ENCODE measurements around the gene SNRK. TPM values are rescaled to one million over a fixed set of nuclear protein-coding genes. Genes with fewer than 3 reads are reported as not detected.

SNRK gene
- total and polyA plus RNA-seq, 5 donors from 2014 or later, result 40.7 to 158 (median 49.5) TPM

DNA sequence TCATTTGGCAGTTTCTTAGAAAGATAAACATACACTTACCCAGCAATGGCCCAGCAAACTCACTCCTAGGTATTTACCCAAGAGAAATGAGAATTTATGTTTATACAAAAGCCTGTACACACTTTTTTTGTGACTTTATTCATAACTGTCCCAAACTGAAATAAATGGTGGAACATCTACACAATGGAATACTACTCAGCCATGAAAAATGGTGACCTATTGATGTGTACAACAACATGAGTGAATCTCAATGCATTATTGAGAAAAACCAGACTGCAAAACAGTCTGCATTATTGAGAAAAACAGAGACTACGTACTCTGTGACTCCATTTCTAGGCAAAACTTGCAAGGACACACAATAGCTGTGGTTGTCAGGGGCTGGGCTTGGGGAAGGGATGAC is 37.2 kb downstream of the SNRK start:
- H3K4me3 ChIP-seq (ENCODE audit: low read depth, low read length), result no peak overlapping the region
- peaks cover 18% of the 10 kb centered on the region for H3K36me3 ChIP-seq (ENCODE audit: control insufficient read depth, insufficient read depth, low read length)
- ATAC-seq (ENCODE audit: low read depth in 2 of 2) (no peak), DNase-seq (no peak)
- H3K4me1 ChIP-seq (ENCODE audit: control insufficient read depth, insufficient read depth, low read length, poor library complexity, severe bottlenecking), result peaks cover 53% of the 10 kb centered on the region
- peaks cover 26% of the 10 kb centered on the region for H3K36me3 Mint-ChIP-seq
- peak overlapping the region; percentile 29 for H3K27ac ChIP-seq (ENCODE audit: insufficient read depth, low read length, poor library complexity, severe bottlenecking)
- H3K9me3 Mint-ChIP-seq, result peaks cover 0 to 1% (median 0%) of the 10 kb centered on the region in 7 donors
- peaks cover 60 to 95% (median 68%) of the 10 kb centered on the region in 4 donors for H3K4me1 Mint-ChIP-seq
- H3K27me3 ChIP-seq (ENCODE audit: control insufficient read depth, insufficient read depth, low read length), result no peaks in the 10 kb centered on the region
- no peak overlapping the region for H3K4me3 Mint-ChIP-seq
- H3K27ac Mint-ChIP-seq, result peak overlapping the region in 1 of 3 donors; percentile 34
- H3K9me3 ChIP-seq (ENCODE audit: control insufficient read depth in 2 of 2, low read length in 2 of 2), result no peaks in the 10 kb centered on the region
- H3K27me3 Mint-ChIP-seq, result no peaks in the 10 kb centered on the region

DNA sequence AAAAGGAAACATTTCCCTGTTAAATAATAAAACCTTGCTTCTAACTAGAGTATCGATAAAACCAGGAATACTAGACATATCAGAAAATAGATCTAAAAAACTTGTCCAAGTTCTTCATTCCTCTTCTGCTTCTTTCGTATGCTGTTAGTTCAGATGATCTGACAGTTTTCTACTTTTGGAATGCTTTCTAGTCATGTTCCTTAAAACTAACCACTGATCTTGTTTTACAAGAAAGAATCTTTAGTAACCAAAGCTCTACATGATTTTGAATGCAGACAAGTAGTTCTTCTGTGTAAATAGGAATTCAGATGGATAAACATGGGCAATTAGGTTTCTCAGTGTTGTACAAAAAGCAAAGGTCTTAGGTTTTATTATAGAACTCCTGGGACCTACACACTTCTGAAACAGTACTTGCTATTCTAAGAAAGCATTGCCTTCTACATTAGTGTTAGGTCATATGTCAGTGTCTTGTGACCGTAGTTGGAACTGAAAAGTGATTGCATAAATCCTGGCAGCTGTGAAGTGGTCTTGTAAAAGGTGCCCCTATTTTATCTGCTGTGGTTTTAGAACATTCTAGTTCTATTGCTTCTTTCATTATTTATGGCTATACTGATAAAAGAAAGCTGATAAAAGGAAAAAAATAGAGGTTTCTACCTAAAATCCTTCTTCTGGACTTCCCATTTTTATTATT is 40.7 kb downstream of the SNRK start:
- DNase-seq (no peak), ATAC-seq (ENCODE audit: low read depth in 2 of 2) (no peak)
- Mint-ChIP-seq H3K4me3 (peak overlapping the region; percentile 55 to 76 (median 60)), H3K9me3 (peaks cover 0 to 1% (median 0%) of the 10 kb centered on the region in 7 donors), H3K36me3 (peaks cover 15% of the 10 kb centered on the region), H3K4me1 (peaks cover 59 to 91% (median 69%) of the 10 kb centered on the region in 4 donors), H3K27ac (peak overlapping the region; percentile 70 to 87 (median 86)), H3K27me3 (no peaks in the 10 kb centered on the region)
- Histone ChIP-seq H3K4me3 (ENCODE audit: low read depth, low read length) (peak overlapping the region; percentile 46), H3K27ac (ENCODE audit: insufficient read depth, low read length, poor library complexity, severe bottlenecking) (peak overlapping the region; percentile 38), H3K36me3 (ENCODE audit: control insufficient read depth, insufficient read depth, low read length) (peaks cover 10% of the 10 kb centered on the region), H3K27me3 (ENCODE audit: control insufficient read depth, insufficient read depth, low read length) (no peaks in the 10 kb centered on the region), H3K4me1 (ENCODE audit: control insufficient read depth, insufficient read depth, low read length, poor library complexity, severe bottlenecking) (peaks cover 54% of the 10 kb centered on the region), H3K9me3 (ENCODE audit: control insufficient read depth in 2 of 2, low read length in 2 of 2) (no peaks in the 10 kb centered on the region)

- Histone ChIP-seq H3K27me3 (ENCODE audit: control insufficient read depth, insufficient read depth, low read length) (no peaks in the 10 kb centered on the region), H3K4me3 (ENCODE audit: low read depth, low read length) (peak overlapping the region; percentile 46), H3K9me3 (ENCODE audit: control insufficient read depth in 2 of 2, low read length in 2 of 2) (no peaks in the 10 kb centered on the region), H3K36me3 (ENCODE audit: control insufficient read depth, insufficient read depth, low read length) (peaks cover 15% of the 10 kb centered on the region), H3K4me1 (ENCODE audit: control insufficient read depth, insufficient read depth, low read length, poor library complexity, severe bottlenecking) (peaks cover 55% of the 10 kb centered on the region), H3K27ac (ENCODE audit: insufficient read depth, low read length, poor library complexity, severe bottlenecking) (peak overlapping the region; percentile 38)
- ATAC-seq (ENCODE audit: low read depth in 2 of 2) (no peak), DNase-seq (no peak)
- peak overlapping the region; percentile 34 to 87 (median 86) for H3K27ac Mint-ChIP-seq
- H3K9me3 Mint-ChIP-seq, result peaks cover 0 to 1% (median 0%) of the 10 kb centered on the region in 7 donors
- H3K27me3 Mint-ChIP-seq, result no peaks in the 10 kb centered on the region
- H3K4me3 Mint-ChIP-seq, result peak overlapping the region in 3 of 4 donors; percentile 28 to 61 (median 59)
- peaks cover 62 to 90% (median 66%) of the 10 kb centered on the region in 4 donors for H3K4me1 Mint-ChIP-seq
- peaks cover 16% of the 10 kb centered on the region for H3K36me3 Mint-ChIP-seq
Observed at GRCh38 chr3:43327582-43327979, 41.2 kb downstream of the SNRK start.

DNA sequence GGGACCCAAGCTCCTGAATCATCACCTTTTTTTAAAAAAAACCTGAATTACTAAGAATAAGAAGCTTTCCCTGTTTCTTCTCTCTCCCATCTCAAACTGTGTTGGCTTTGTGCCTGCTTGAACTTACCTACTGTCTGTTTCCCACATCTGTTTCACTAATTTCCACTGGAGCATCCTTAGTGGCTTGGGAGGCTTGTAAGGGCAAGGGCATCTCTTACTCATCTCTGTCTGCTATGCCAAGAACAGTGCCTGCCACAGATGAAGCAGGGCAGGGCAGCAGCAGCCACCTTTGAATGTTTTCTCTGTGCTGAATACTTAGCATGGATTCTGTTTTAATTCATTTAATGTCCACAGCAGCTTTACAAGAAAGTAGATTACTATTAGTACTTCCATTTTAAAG is 42.3 kb downstream of the SNRK start:
- no peaks in the 10 kb centered on the region for H3K27me3 ChIP-seq (ENCODE audit: control insufficient read depth, insufficient read depth, low read length)
- H3K36me3 ChIP-seq (ENCODE audit: control insufficient read depth, insufficient read depth, low read length), result peaks cover 19% of the 10 kb centered on the region
- DNase-seq (no peak), ATAC-seq (ENCODE audit: low read depth in 2 of 2) (no peak)
- H3K9me3 ChIP-seq (ENCODE audit: control insufficient read depth in 2 of 2, low read length in 2 of 2), result no peaks in the 10 kb centered on the region
- peaks cover 59 to 81% (median 65%) of the 10 kb centered on the region in 4 donors for H3K4me1 Mint-ChIP-seq
- H3K4me3 ChIP-seq (ENCODE audit: low read depth, low read length), result no peak overlapping the region
- H3K4me3 Mint-ChIP-seq, result peak overlapping the region in 2 of 4 donors; percentile 8 to 30
- H3K27me3 Mint-ChIP-seq, result no peaks in the 10 kb centered on the region
- H3K36me3 Mint-ChIP-seq, result peaks cover 16% of the 10 kb centered on the region
- peaks cover 55% of the 10 kb centered on the region for H3K4me1 ChIP-seq (ENCODE audit: control insufficient read depth, insufficient read depth, low read length, poor library complexity, severe bottlenecking)
- peaks cover 0 to 2% (median 0%) of the 10 kb centered on the region in 7 donors for H3K9me3 Mint-ChIP-seq
- H3K27ac ChIP-seq (ENCODE audit: insufficient read depth, low read length, poor library complexity, severe bottlenecking), result peak overlapping the region; percentile 1
- peak overlapping the region in 2 of 3 donors; percentile 86 to 91 for H3K27ac Mint-ChIP-seq

GRCh38 chr3:43330981-43331380 is 44.6 kb downstream of the SNRK start:
- Histone ChIP-seq H3K4me1 (ENCODE audit: control insufficient read depth, insufficient read depth, low read length, poor library complexity, severe bottlenecking) (peaks cover 32% of the 10 kb centered on the region), H3K27me3 (ENCODE audit: control insufficient read depth, insufficient read depth, low read length) (no peaks in the 10 kb centered on the region), H3K27ac (ENCODE audit: insufficient read depth, low read length, poor library complexity, severe bottlenecking) (peak overlapping the region; percentile 41), H3K36me3 (ENCODE audit: control insufficient read depth, insufficient read depth, low read length) (peaks cover 43% of the 10 kb centered on the region), H3K9me3 (ENCODE audit: control insufficient read depth in 2 of 2, low read length in 2 of 2) (peaks cover 10% of the 10 kb centered on the region in 2 experiments), H3K4me3 (ENCODE audit: low read depth, low read length) (no peak overlapping the region)
- Mint-ChIP-seq H3K4me3 (no peak overlapping the region), H3K27me3 (no peaks in the 10 kb centered on the region), H3K9me3 (peaks cover 0 to 12% (median 4%) of the 10 kb centered on the region in 7 donors), H3K27ac (peak overlapping the region in 1 of 3 donors; percentile 42), H3K4me1 (peaks cover 45 to 64% (median 53%) of the 10 kb centered on the region in 4 donors), H3K36me3 (peaks cover 28% of the 10 kb centered on the region)
- no peak for ATAC-seq (ENCODE audit: low read depth in 2 of 2)
- no peak for DNase-seq

- Mint-ChIP-seq H3K4me3 (no peak overlapping the region), H3K9me3 (peaks cover 0 to 14% (median 6%) of the 10 kb centered on the region in 7 donors), H3K27me3 (no peaks in the 10 kb centered on the region), H3K4me1 (peaks cover 43 to 60% (median 49%) of the 10 kb centered on the region in 4 donors), H3K27ac (peak overlapping the region in 1 of 3 donors; percentile 42), H3K36me3 (peaks cover 32% of the 10 kb centered on the region)
- H3K4me3 ChIP-seq (ENCODE audit: low read depth, low read length), result no peak overlapping the region
- DNase-seq (no peak), ATAC-seq (ENCODE audit: low read depth in 2 of 2) (no peak)
- no peaks in the 10 kb centered on the region for H3K27me3 ChIP-seq (ENCODE audit: control insufficient read depth, insufficient read depth, low read length)
- peaks cover 28% of the 10 kb centered on the region for H3K4me1 ChIP-seq (ENCODE audit: control insufficient read depth, insufficient read depth, low read length, poor library complexity, severe bottlenecking)
- H3K27ac ChIP-seq (ENCODE audit: insufficient read depth, low read length, poor library complexity, severe bottlenecking), result no peak overlapping the region
- H3K9me3 ChIP-seq (ENCODE audit: control insufficient read depth in 2 of 2, low read length in 2 of 2), result peaks cover 12 to 14% of the 10 kb centered on the region in 2 experiments
- H3K36me3 ChIP-seq (ENCODE audit: control insufficient read depth, insufficient read depth, low read length), result peaks cover 47% of the 10 kb centered on the region
Observed at GRCh38 chr3:43331381-43331780, 45.0 kb downstream of the SNRK start.

DNA sequence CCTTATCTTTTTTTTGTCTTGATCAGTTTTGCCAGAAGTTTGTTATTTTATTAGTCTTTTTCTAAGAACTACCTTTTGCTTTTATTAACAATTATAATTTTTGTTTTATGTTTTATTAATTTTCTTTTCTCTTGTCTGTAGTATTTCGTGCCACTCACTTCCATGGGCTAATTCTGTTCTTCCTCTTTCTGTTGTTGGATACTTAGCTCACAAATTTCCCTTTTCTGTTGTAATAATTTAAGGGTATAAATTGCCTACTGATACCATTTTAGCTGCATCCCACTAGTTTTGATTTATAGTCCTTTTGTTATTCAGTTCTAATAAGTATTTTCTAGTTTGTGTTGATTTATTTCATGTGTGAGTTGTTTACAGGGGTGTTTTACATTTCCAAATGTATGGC is 48.6 kb downstream of the SNRK start:
- H3K27me3 Mint-ChIP-seq, result no peaks in the 10 kb centered on the region

More for the DNA sequence above, 48.6 kb downstream of the SNRK start:
- no peak for ATAC-seq (ENCODE audit: low read depth in 2 of 2)
- no peak for DNase-seq
- H3K9me3 Mint-ChIP-seq, result peaks cover 0 to 30% (median 6%) of the 10 kb centered on the region in 7 donors
- Histone ChIP-seq H3K4me1 (ENCODE audit: control insufficient read depth, insufficient read depth, low read length, poor library complexity, severe bottlenecking) (peaks cover 10% of the 10 kb centered on the region), H3K36me3 (ENCODE audit: control insufficient read depth, insufficient read depth, low read length) (peaks cover 80% of the 10 kb centered on the region), H3K9me3 (ENCODE audit: control insufficient read depth in 2 of 2, low read length in 2 of 2) (peaks cover 31 to 39% of the 10 kb centered on the region in 2 experiments), H3K27me3 (ENCODE audit: control insufficient read depth, insufficient read depth, low read length) (no peaks in the 10 kb centered on the region), H3K4me3 (ENCODE audit: low read depth, low read length) (no peak overlapping the region), H3K27ac (ENCODE audit: insufficient read depth, low read length, poor library complexity, severe bottlenecking) (no peak overlapping the region)
- peaks cover 61% of the 10 kb centered on the region for H3K36me3 Mint-ChIP-seq
- H3K4me3 Mint-ChIP-seq, result no peak overlapping the region
- H3K4me1 Mint-ChIP-seq, result peaks cover 20 to 33% (median 24%) of the 10 kb centered on the region in 4 donors
- no peak overlapping the region for H3K27ac Mint-ChIP-seq
